Measurements from ENCODE around the gene DUSP15. TPM values are rescaled to one million over a fixed set of nuclear protein-coding genes. Genes with fewer than 3 reads are reported as not detected.

Gene DUSP15
- total RNA-seq, 4 donors from 2014 or later, result 0.49 to 1.2 TPM; not detected in 2

- TF ChIP-seq CTCF (IDR thresholded peaks at IDR 0.05; ENCODE audit: low read depth), result no peak
Observed at GRCh38 chr20:31840906-31841816, 29.2 kb downstream of the DUSP15 start.

GRCh38 chr20:31839782-31840487, 30.4 kb downstream of the DUSP15 start:
- TF ChIP-seq CTCF (IDR thresholded peaks at IDR 0.05; ENCODE audit: low read depth), result no peak

GRCh38 chr20:31838646-31839292, 31.6 kb downstream of the DUSP15 start:
- TF ChIP-seq CTCF (IDR thresholded peaks at IDR 0.05; ENCODE audit: low read depth), result no peak

GRCh38 chr20:31837896-31838397, 32.4 kb downstream of the DUSP15 start:
- TF ChIP-seq CTCF (IDR thresholded peaks at IDR 0.05; ENCODE audit: low read depth), result no peak

GRCh38 chr20:31836853-31837608, 33.3 kb downstream of the DUSP15 start:
- no peak for TF ChIP-seq CTCF (IDR thresholded peaks at IDR 0.05; ENCODE audit: low read depth)

GRCh38 chr20:31835977-31836852, 34.1 kb downstream of the DUSP15 start:
- TF ChIP-seq CTCF (IDR thresholded peaks at IDR 0.05; ENCODE audit: low read depth), result no peak
